Keratinocyte (primary cell): ENCODE data around the gene ABTB1.

Source experiments
- CTCF ChIP-seq, 3 experiments: IDR thresholded peaks in 1 of 3; conservative IDR thresholded peaks in 1 of 3; optimal IDR thresholded peaks in 1 of 3; 2 replicates in 2 of 3; 3 replicates in 1 of 3; pipeline versions ENCODE3 to v1.5.1; 2011; ENCODE audit warnings: low read length in 3 of 3, mild to moderate bottlenecking in 3 of 3, moderate library complexity in 2 of 3, control low read depth in 1 of 3, inconsistent platforms in 1 of 3; ENCODE audit not compliant: insufficient read depth in 2 of 3; ENCODE audit errors: extremely low read depth in 1 of 3
- EZH2 ChIP-seq: IDR thresholded peaks from one replicate; pipeline ENCODE4 v1.6.1; 2012; ENCODE audit warnings: inconsistent platforms, mild to moderate bottlenecking, low read length, moderate library complexity

GRCh38 chr3:127728417-127729015 is 55.8 kb downstream of the ABTB1 start:
- TF ChIP-seq EZH2 (no peak), CTCF (optimal IDR thresholded peaks at IDR 0.05 in 1 of 3, IDR thresholded peaks at IDR 0.05 in 1 of 3, conservative IDR thresholded peaks at IDR 0.05 in 1 of 3; ENCODE audit: extremely low read depth in 1 of 3, insufficient read depth in 2 of 3, low read length in 3 of 3) (no peak)
